Prostate gland (tissue), 2 donors: ENCODE measurements around the gene SREBF2. TPM values are rescaled to one million over a fixed set of nuclear protein-coding genes. Genes with fewer than 3 reads are reported as not detected.
A peak's percentile ranks its signal among the peaks of the same experiment; 100 is the strongest.

Source experiments
- DNase-seq: peaks from one replicate; pipeline ENCODE4 v3.0.0-alpha.2; 2019; ENCODE audit warnings: low spot score
- H3K27ac ChIP-seq, 2 donors: fragments of 200-600 bp; sonication (generic); 2 replicates each; pipeline ENCODE4 v1.5.1; 2017 to 2019
- H3K27me3 ChIP-seq: fragments of 200-600 bp; sonication (generic); replicated peaks from 2 replicates; pipeline ENCODE4 v1.5.1; 2019; ENCODE audit not compliant: insufficient read depth
- H3K36me3 ChIP-seq, 2 donors: fragments of 200-600 bp; sonication (generic); 1 replicate in 1 of 2; 2 replicates in 1 of 2; pipeline versions ENCODE4 v1.5.1 to v1.8.1; 2017 to 2019
- H3K4me1 ChIP-seq: fragments of 200-600 bp; sonication (generic); replicated peaks from 2 replicates; pipeline ENCODE4 v1.5.1; 2019
- H3K4me3 ChIP-seq, 2 donors: fragments of 200-600 bp; sonication (generic); 2 replicates each; pipeline ENCODE4 v1.5.1; 2017 to 2019
- H3K9me3 ChIP-seq: fragments of 200-600 bp; sonication (generic); 2 replicates; pipeline ENCODE4 v1.5.1; 2017
- CTCF ChIP-seq, 4 experiments: fragments of 200-600 bp in 2 of 4; fragments of 450-650 bp in 2 of 4; sonication (generic) in 2 of 4; IDR thresholded peaks; 1 replicate in 3 of 4; 2 replicates in 1 of 4; pipeline ENCODE4 v1.5.1; 2016 to 2019; ENCODE audit warnings: antibody characterized with exemption in 4 of 4, mild to moderate bottlenecking in 2 of 4, moderate library complexity in 2 of 4
- POLR2A ChIP-seq: fragments of 450-650 bp; IDR thresholded peaks from one replicate; pipeline ENCODE4 v1.6.1; 2016; ENCODE audit warnings: antibody characterized with exemption, mild to moderate bottlenecking
- POLR2AphosphoS5 ChIP-seq: sonication (generic); formaldehyde crosslinking; IDR thresholded peaks from one replicate; pipeline ENCODE4 v1.6.1; 2017; ENCODE audit warnings: antibody characterized with exemption
- WGBS: methylation state at CpG from one replicate; pipeline ENCODE4 v1.1.5; 2018; 5-methylcytosine and 5-hydroxymethylcytosine counted together
- intact Hi-C: fragments of 100-400 bp; cut with DNase I; formaldehyde crosslinking; loops from one replicate; pipeline ENCODE4 v1.14.2; 2022
- total RNA-seq, 2 donors: library from RNA; depleted of rRNA; stranded (reverse); fragments of >200 nt; gene quantifications; one replicate each; pipeline ENCODE4 v1.1.0, GENCODE V29; 2016

The SREBF2 gene
- total RNA-seq, 2 donors from 2014 or later: 62.7 to 128 TPM

GRCh38 chr22:41819257-41819656 is 13.6 kb upstream of the SREBF2 start:
- intact Hi-C loops: no loop called here
- no peak overlapping the region for H3K27ac ChIP-seq
- 98% methylated on average over 4 of the region's 4 CpGs for WGBS
- no peaks in the 10 kb centered on the region for H3K36me3 ChIP-seq
- no peak for TF ChIP-seq POLR2A
- no peak for TF ChIP-seq POLR2AphosphoS5
- TF ChIP-seq CTCF (IDR thresholded peaks at IDR 0.05): no peak
- no peak for DNase-seq
- no peaks in the 10 kb centered on the region for H3K9me3 ChIP-seq
- no peaks in the 10 kb centered on the region for H3K27me3 ChIP-seq
- no peaks in the 10 kb centered on the region for H3K4me1 ChIP-seq
- H3K4me3 ChIP-seq: no peak overlapping the region

GRCh38 chr22:41820447-41820846 is 12.5 kb upstream of the SREBF2 start:
- no peaks in the 10 kb centered on the region for H3K27me3 ChIP-seq
- H3K4me3 ChIP-seq: no peak overlapping the region
- H3K36me3 ChIP-seq: no peaks in the 10 kb centered on the region
- DNase-seq: no peak
- no peak overlapping the region for H3K27ac ChIP-seq
- no peaks in the 10 kb centered on the region for H3K4me1 ChIP-seq
- 88% methylated on average over 5 of the region's 5 CpGs for WGBS
- TF ChIP-seq CTCF (IDR thresholded peaks at IDR 0.05) (no peak), POLR2AphosphoS5 (no peak), POLR2A (no peak)
- intact Hi-C loops: loop anchor here (10.0 kb wide), 1 partner anchor 126 kb away; the partner anchor contains the start of gene MEI1
- no peaks in the 10 kb centered on the region for H3K9me3 ChIP-seq

- no peak overlapping the region for H3K27ac ChIP-seq
- no peaks in the 10 kb centered on the region for H3K9me3 ChIP-seq
- no peaks in the 10 kb centered on the region for H3K36me3 ChIP-seq
- H3K4me1 ChIP-seq: no peaks in the 10 kb centered on the region
- no peaks in the 10 kb centered on the region for H3K27me3 ChIP-seq
- no peak overlapping the region for H3K4me3 ChIP-seq
- no peak for TF ChIP-seq POLR2A
- TF ChIP-seq POLR2AphosphoS5: no peak
- DNase-seq: no peak
- intact Hi-C loops: loop anchor here (10.0 kb wide), 1 partner anchor 127 kb away; the partner anchor contains the start of gene MEI1
- 85% methylated on average over 12 of the region's 12 CpGs for WGBS
Observed at GRCh38 chr22:41821471-41822316, 11.2 kb upstream of the SREBF2 start.

- WGBS: 87% methylated on average over 3 of the region's 3 CpGs
- Histone ChIP-seq H3K4me3 (no peak overlapping the region), H3K4me1 (no peaks in the 10 kb centered on the region), H3K9me3 (no peaks in the 10 kb centered on the region), H3K27me3 (no peaks in the 10 kb centered on the region), H3K27ac (no peak overlapping the region), H3K36me3 (no peaks in the 10 kb centered on the region)
- peak; percentile 58 for DNase-seq
- TF ChIP-seq CTCF (IDR thresholded peaks at IDR 0.05) (peak in 3 of 4 experiments; percentile 62 to 79 (median 77)), POLR2AphosphoS5 (peak; percentile 61), POLR2A (no peak)
- intact Hi-C loops: loop anchor here (10.0 kb wide), 1 partner anchor 128 kb away; the partner anchor contains the start of gene MEI1
Observed at GRCh38 chr22:41822317-41823057, 10.4 kb upstream of the SREBF2 start.

GRCh38 chr22:41823797-41824196 is 9.1 kb upstream of the SREBF2 start:
- intact Hi-C loops: loop anchor here (2.0 to 10.0 kb wide), 2 partner anchors 117 to 129 kb away; partner anchors contain the start of gene MEI1

More at GRCh38 chr22:41823797-41824196, 9.1 kb upstream of the SREBF2 start:
- Histone ChIP-seq H3K27me3 (no peaks in the 10 kb centered on the region), H3K4me1 (no peaks in the 10 kb centered on the region), H3K9me3 (no peaks in the 10 kb centered on the region), H3K4me3 (no peak overlapping the region), H3K36me3 (no peaks in the 10 kb centered on the region), H3K27ac (no peak overlapping the region)
- WGBS: 87% methylated on average over 6 of the region's 6 CpGs
- no peak for DNase-seq
- TF ChIP-seq POLR2AphosphoS5 (no peak), POLR2A (no peak), CTCF (IDR thresholded peaks at IDR 0.05) (no peak)
